ENCODE data around the gene PPM1M.
"Not testable (repeated sequence)": the region's sequence is repeated elsewhere in the genome, so short reads cannot be mapped to it uniquely, and the experiment has no call there.

Gene PPM1M

GRCh38 chr3:52281981-52282801 lies 36.6 kb downstream of the PPM1M start:
- POLR2A ChIA-PET: no interaction called here
- DNase-seq (ENCODE audit: extremely low spot score): no peak
- CTCF ChIA-PET: interaction anchor here (1.5 to 2.1 kb wide), 2 partner anchors 51 to 62 kb away, joined by 3 to 4 read pairs; no protein-coding TSS in a partner anchor
- no peak for TF ChIP-seq BHLHE40 (IDR thresholded peaks at IDR 0.05; ENCODE audit: borderline replicate concordance)
- no peak for TF ChIP-seq SUZ12 (IDR thresholded peaks at IDR 0.05)
- TF ChIP-seq LEF1 (IDR thresholded peaks at IDR 0.05; ENCODE audit: borderline replicate concordance): no peak
- TF ChIP-seq NFRKB (IDR thresholded peaks at IDR 0.05): no peak
- TF ChIP-seq CTBP1 (IDR thresholded peaks at IDR 0.05; ENCODE audit: borderline replicate concordance): no peak
- TF ChIP-seq L3MBTL2 (conservative IDR thresholded peaks at IDR 0.05): no peak
- no peak for TF ChIP-seq FOXA1 (IDR thresholded peaks at IDR 0.05)
- no peak for TF ChIP-seq FOXK2 (IDR thresholded peaks at IDR 0.05)
- TF ChIP-seq ZNF384 (IDR thresholded peaks at IDR 0.05): no peak
- TF ChIP-seq HDGF (IDR thresholded peaks at IDR 0.05; ENCODE audit: borderline replicate concordance): no peak
- no peak for TF ChIP-seq PKNOX1 (IDR thresholded peaks at IDR 0.05)

- no peak for TF ChIP-seq PKNOX1 (IDR thresholded peaks at IDR 0.05)
- no peak for TF ChIP-seq FOXA1 (IDR thresholded peaks at IDR 0.05)
- TF ChIP-seq TARDBP (IDR thresholded peaks at IDR 0.05): no peak
- TF ChIP-seq ELF4 (IDR thresholded peaks at IDR 0.05): no peak
- no peak for TF ChIP-seq LEF1 (IDR thresholded peaks at IDR 0.05; ENCODE audit: borderline replicate concordance)
- TF ChIP-seq NFRKB (IDR thresholded peaks at IDR 0.05): no peak
- no peak for TF ChIP-seq FOXK2 (IDR thresholded peaks at IDR 0.05)
- no peak for DNase-seq (ENCODE audit: extremely low spot score)
- CTCF ChIA-PET: interaction anchor here (0.7 to 1.5 kb wide), 2 partner anchors 51 to 89 kb away, joined by 3 to 5 read pairs; no protein-coding TSS in a partner anchor
- POLR2A ChIA-PET: no interaction called here
Observed at GRCh38 chr3:52283306-52283705, 37.7 kb downstream of the PPM1M start.

- CTCF ChIA-PET: interaction anchor here (0.7 to 1.5 kb wide), 2 partner anchors 52 to 88 kb away, joined by 3 to 5 read pairs; no protein-coding TSS in a partner anchor
- DNase-seq (ENCODE audit: extremely low spot score); POLR2A ChIA-PET: not testable (repeated sequence)
Observed at GRCh38 chr3:52284051-52284450, 38.5 kb downstream of the PPM1M start.

GRCh38 chr3:52286777-52287110 lies 41.2 kb downstream of the PPM1M start:
- no peak for TF ChIP-seq FOXA1 (IDR thresholded peaks at IDR 0.05)
- no peak for TF ChIP-seq ZNF384 (IDR thresholded peaks at IDR 0.05)
- TF ChIP-seq NFRKB (IDR thresholded peaks at IDR 0.05): no peak
- TF ChIP-seq BHLHE40 (IDR thresholded peaks at IDR 0.05; ENCODE audit: borderline replicate concordance): no peak
- no peak for TF ChIP-seq FOXM1 (IDR thresholded peaks at IDR 0.05; ENCODE audit: borderline replicate concordance)
- no peak for TF ChIP-seq CTBP1 (IDR thresholded peaks at IDR 0.05; ENCODE audit: borderline replicate concordance)
- TF ChIP-seq ELF4 (IDR thresholded peaks at IDR 0.05): no peak
- no peak for TF ChIP-seq SP1 (IDR thresholded peaks at IDR 0.05)
- TF ChIP-seq LEF1 (IDR thresholded peaks at IDR 0.05; ENCODE audit: borderline replicate concordance): no peak
- no peak for TF ChIP-seq PKNOX1 (IDR thresholded peaks at IDR 0.05)
- TF ChIP-seq ARNT (IDR thresholded peaks at IDR 0.05): no peak
- no peak for TF ChIP-seq SUZ12 (IDR thresholded peaks at IDR 0.05)
- no peak for TF ChIP-seq HDGF (IDR thresholded peaks at IDR 0.05; ENCODE audit: borderline replicate concordance)
- no peak for TF ChIP-seq FOXK2 (IDR thresholded peaks at IDR 0.05)
- TF ChIP-seq L3MBTL2 (conservative IDR thresholded peaks at IDR 0.05): no peak
- TF ChIP-seq TARDBP (IDR thresholded peaks at IDR 0.05): no peak
- no peak for DNase-seq (ENCODE audit: extremely low spot score)
- CTCF ChIA-PET: no interaction called here
- POLR2A ChIA-PET: interaction anchor here (0.7 to 2.3 kb wide), 2 partner anchors 48 to 160 kb away, joined by 3 to 8 read pairs; partner anchors contain the start of gene TWF2

GRCh38 chr3:52288674-52289073 lies 43.1 kb downstream of the PPM1M start:
- no peak for DNase-seq (ENCODE audit: extremely low spot score)
- ChIA-PET CTCF (interaction anchor here (1.3 kb wide), 1 partner anchor 51 kb away, joined by 6 read pairs; no protein-coding TSS in a partner anchor), POLR2A (interaction anchor here (0.7 to 3.2 kb wide), 6 partner anchors 8 to 158 kb away, joined by 3 to 47 read pairs (median 10); partner anchors contain the start of gene WDR82)
- TF ChIP-seq TARDBP (IDR thresholded peaks at IDR 0.05) (no peak), FOXA1 (IDR thresholded peaks at IDR 0.05) (no peak), L3MBTL2 (conservative IDR thresholded peaks at IDR 0.05) (no peak), FOXM1 (IDR thresholded peaks at IDR 0.05; ENCODE audit: borderline replicate concordance) (no peak), NFRKB (IDR thresholded peaks at IDR 0.05) (no peak), ELF4 (IDR thresholded peaks at IDR 0.05) (no peak), CTBP1 (IDR thresholded peaks at IDR 0.05; ENCODE audit: borderline replicate concordance) (no peak), SUZ12 (IDR thresholded peaks at IDR 0.05) (no peak), BHLHE40 (IDR thresholded peaks at IDR 0.05; ENCODE audit: borderline replicate concordance) (no peak), HDGF (IDR thresholded peaks at IDR 0.05; ENCODE audit: borderline replicate concordance) (no peak), PKNOX1 (IDR thresholded peaks at IDR 0.05) (no peak)
